Measurements from ENCODE around the gene RRAS.

RRAS gene

DNA sequence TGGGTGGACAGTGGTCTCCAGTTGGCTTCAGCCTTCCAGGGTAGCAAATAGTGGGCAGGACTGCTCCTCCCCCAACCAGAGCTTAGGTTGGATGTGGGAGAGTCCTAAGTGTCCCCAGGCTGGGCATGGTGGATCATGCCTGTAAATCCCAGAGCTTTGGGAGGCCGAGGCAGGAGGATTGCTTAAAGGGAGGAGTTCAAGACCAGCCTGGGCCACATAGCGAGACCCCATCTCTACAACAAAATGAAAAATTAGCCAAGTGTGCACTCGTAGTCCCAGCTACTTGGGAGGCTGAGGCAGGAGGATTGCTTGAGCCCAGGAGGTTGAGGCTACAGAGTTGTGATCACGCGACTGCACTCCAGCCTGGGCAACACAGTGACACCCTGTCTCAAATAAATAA lies 7.4 kb downstream of the RRAS start:
- Histone ChIP-seq H3K36me3 (ENCODE audit: control insufficient read depth, insufficient read depth, low read length) (no peaks in the 10 kb centered on the region), H3K27me3 (ENCODE audit: control insufficient read depth, insufficient read depth, low read length) (no peaks in the 10 kb centered on the region), H2AFZ (no peak overlapping the region), H3K9me3 (ENCODE audit: control insufficient read depth, low read length) (no peaks in the 10 kb centered on the region), H3K9ac (no peak overlapping the region), H3K4me1 (peaks cover 6% of the 10 kb centered on the region), H3K27ac (no peak overlapping the region), H3K4me2 (ENCODE audit: low read length) (no peak overlapping the region), H3K4me3 (ENCODE audit: low read depth, low read length) (no peak overlapping the region), H3K79me2 (no peaks in the 10 kb centered on the region)
- TF ChIP-seq, protein P1, sequence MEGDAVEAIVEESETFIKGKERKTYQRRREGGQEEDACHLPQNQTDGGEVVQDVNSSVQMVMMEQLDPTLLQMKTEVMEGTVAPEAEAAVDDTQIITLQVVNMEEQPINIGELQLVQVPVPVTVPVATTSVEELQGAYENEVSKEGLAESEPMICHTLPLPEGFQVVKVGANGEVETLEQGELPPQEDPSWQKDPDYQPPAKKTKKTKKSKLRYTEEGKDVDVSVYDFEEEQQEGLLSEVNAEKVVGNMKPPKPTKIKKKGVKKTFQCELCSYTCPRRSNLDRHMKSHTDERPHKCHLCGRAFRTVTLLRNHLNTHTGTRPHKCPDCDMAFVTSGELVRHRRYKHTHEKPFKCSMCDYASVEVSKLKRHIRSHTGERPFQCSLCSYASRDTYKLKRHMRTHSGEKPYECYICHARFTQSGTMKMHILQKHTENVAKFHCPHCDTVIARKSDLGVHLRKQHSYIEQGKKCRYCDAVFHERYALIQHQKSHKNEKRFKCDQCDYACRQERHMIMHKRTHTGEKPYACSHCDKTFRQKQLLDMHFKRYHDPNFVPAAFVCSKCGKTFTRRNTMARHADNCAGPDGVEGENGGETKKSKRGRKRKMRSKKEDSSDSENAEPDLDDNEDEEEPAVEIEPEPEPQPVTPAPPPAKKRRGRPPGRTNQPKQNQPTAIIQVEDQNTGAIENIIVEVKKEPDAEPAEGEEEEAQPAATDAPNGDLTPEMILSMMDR (IDR thresholded peaks at IDR 0.05): no peak

DNA sequence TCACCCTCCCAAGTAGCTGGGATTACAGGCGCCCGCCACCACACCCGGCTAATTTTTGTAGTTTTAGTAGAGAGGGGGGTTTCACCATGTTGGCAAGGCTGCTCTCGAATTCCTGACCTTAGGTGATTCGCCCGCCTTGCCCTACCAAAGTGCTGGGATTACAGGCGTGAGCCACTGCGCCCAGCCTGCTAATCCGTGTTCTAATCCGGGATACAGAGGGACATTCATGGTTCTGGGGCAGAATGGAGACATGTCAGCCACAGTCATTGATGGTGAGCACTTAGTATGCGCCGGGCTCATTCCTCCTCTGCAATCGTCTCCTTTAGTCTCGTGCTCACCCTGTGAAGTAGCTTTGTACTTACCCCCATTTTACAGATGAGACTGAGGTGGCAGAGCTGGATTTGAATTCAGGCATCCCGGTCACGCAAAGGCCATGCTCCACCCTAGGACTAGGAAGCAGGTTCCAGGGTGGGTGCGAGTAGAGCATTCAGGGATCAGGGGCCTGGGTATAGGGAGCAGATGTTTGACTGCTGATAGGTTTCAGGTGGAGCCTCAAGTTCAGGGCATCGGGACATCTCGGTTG lies 8.2 kb downstream of the RRAS start:
- Histone ChIP-seq H3K4me2 (ENCODE audit: low read length) (no peak overlapping the region), H3K27ac (peak overlapping the region; percentile 25), H3K27me3 (ENCODE audit: control insufficient read depth, insufficient read depth, low read length) (no peaks in the 10 kb centered on the region), H3K9me3 (ENCODE audit: control insufficient read depth, low read length) (no peaks in the 10 kb centered on the region), H3K79me2 (no peaks in the 10 kb centered on the region), H3K4me3 (ENCODE audit: low read depth, low read length) (no peak overlapping the region), H3K4me1 (peaks cover 6% of the 10 kb centered on the region), H3K36me3 (ENCODE audit: control insufficient read depth, insufficient read depth, low read length) (no peaks in the 10 kb centered on the region), H3K9ac (no peak overlapping the region), H2AFZ (no peak overlapping the region)
- TF ChIP-seq, protein P1 (IDR thresholded peaks at IDR 0.05): no peak

DNA sequence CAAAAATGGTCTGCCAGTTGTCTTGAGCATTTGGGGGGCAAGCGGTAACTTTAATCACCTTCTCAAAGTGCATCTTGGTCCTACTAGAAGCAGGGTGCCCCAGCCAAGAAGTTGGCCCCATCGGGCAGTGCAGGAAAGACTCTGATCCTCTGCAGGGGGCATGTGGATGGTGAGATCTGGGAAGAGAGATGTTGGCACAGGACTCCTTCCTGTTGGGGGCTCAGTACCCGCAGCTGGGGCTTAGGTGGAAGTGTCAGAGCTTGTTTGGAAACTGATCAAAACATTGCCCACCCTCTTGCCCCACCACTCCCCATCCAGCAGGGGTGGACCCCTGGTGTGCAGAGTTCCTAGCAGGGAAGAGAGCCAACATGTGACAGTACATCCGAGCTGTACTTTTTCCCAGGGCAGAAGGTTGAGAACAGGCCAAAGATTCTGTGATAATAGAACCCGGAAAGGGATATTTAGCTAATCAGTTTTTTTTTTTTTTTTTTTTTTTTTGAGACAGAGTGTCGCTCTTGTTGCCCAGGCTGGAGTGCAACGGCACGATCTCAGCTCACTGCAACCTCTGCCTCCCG lies 8.8 kb downstream of the RRAS start:
- Histone ChIP-seq H3K27me3 (ENCODE audit: control insufficient read depth, insufficient read depth, low read length) (no peaks in the 10 kb centered on the region), H3K9ac (no peak overlapping the region), H3K4me2 (ENCODE audit: low read length) (no peak overlapping the region), H3K36me3 (ENCODE audit: control insufficient read depth, insufficient read depth, low read length) (no peaks in the 10 kb centered on the region), H3K27ac (no peak overlapping the region), H2AFZ (no peak overlapping the region), H3K9me3 (ENCODE audit: control insufficient read depth, low read length) (no peaks in the 10 kb centered on the region), H3K79me2 (no peaks in the 10 kb centered on the region), H3K4me3 (ENCODE audit: low read depth, low read length) (no peak overlapping the region), H3K4me1 (peaks cover 6% of the 10 kb centered on the region)
- TF ChIP-seq, protein P1 (IDR thresholded peaks at IDR 0.05): no peak

DNA sequence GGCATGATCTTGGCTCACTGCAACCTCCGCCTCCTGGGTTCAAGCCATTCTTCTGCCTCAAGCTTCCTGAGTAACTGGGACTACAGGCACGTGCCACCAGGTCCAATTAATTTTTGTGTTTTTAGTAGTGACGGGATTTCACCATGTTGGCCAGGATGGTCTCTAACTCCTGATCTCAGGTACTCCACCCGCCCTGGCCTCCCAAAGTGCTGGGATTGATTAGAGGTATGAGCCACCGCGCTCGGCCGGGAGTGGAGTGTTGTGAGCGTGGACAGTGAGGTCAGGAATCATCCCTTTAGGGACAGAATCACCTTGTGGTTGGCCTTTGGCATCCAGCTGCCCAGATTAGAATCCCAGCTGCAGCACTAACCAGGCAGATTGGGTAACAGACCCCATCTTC lies 10.3 kb downstream of the RRAS start:
- TF ChIP-seq, protein P1 (IDR thresholded peaks at IDR 0.05): no peak
- Histone ChIP-seq H3K4me1 (peaks cover 6% of the 10 kb centered on the region), H3K4me2 (ENCODE audit: low read length) (no peak overlapping the region), H3K9me3 (ENCODE audit: control insufficient read depth, low read length) (no peaks in the 10 kb centered on the region), H3K36me3 (ENCODE audit: control insufficient read depth, insufficient read depth, low read length) (no peaks in the 10 kb centered on the region), H3K27me3 (ENCODE audit: control insufficient read depth, insufficient read depth, low read length) (no peaks in the 10 kb centered on the region), H3K27ac (no peak overlapping the region), H3K9ac (no peak overlapping the region), H3K4me3 (ENCODE audit: low read depth, low read length) (no peak overlapping the region), H3K79me2 (no peaks in the 10 kb centered on the region), H2AFZ (no peak overlapping the region)

DNA sequence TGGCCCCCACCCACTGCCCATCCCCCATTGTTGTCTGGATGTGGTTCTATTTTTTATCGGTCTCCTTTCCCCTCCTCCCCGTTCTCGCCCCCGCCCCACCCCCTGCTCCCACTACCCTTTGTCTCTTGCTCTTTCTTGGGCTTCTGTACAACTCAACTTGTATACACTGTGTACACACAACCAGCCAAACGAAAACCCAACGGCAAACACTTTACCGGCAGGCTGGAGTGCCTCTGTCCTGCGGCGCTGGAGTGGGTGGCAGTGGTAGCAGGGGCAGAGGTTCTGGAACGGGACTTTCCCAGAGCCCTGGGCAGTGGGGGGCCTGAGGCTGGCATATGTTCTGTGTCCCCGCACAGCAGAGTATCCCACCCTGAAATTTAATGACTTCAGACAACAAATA lies 13.7 kb downstream of the RRAS start:
- H3K4me3 ChIP-seq (ENCODE audit: low read depth, low read length): no peak overlapping the region
- H3K79me2 ChIP-seq: peaks cover 4% of the 10 kb centered on the region
- H3K27me3 ChIP-seq (ENCODE audit: control insufficient read depth, insufficient read depth, low read length): no peaks in the 10 kb centered on the region
- TF ChIP-seq, protein P1 (IDR thresholded peaks at IDR 0.05): no peak
- no peaks in the 10 kb centered on the region for H3K9me3 ChIP-seq (ENCODE audit: control insufficient read depth, low read length)
- H3K4me1 ChIP-seq: peaks cover 6% of the 10 kb centered on the region
- H3K36me3 ChIP-seq (ENCODE audit: control insufficient read depth, insufficient read depth, low read length): no peaks in the 10 kb centered on the region
- H3K27ac ChIP-seq: no peak overlapping the region
- no peak overlapping the region for H3K9ac ChIP-seq
- no peak overlapping the region for H2AFZ ChIP-seq
- H3K4me2 ChIP-seq (ENCODE audit: low read length): no peak overlapping the region
